Keratinocyte (primary cell): ENCODE results near the gene CHST1.

Experiments
- CTCF ChIP-seq, 3 experiments: IDR thresholded peaks in 1 of 3; conservative IDR thresholded peaks in 1 of 3; optimal IDR thresholded peaks in 1 of 3; 2 replicates in 2 of 3; 3 replicates in 1 of 3; pipeline versions ENCODE3 to v1.5.1; 2011; ENCODE audit warnings: low read length in 3 of 3, mild to moderate bottlenecking in 3 of 3, moderate library complexity in 2 of 3, control low read depth in 1 of 3, inconsistent platforms in 1 of 3; ENCODE audit not compliant: insufficient read depth in 2 of 3; ENCODE audit errors: extremely low read depth in 1 of 3
- EZH2 ChIP-seq: IDR thresholded peaks from one replicate; pipeline ENCODE4 v1.6.1; 2012; ENCODE audit warnings: inconsistent platforms, mild to moderate bottlenecking, low read length, moderate library complexity

- TF ChIP-seq EZH2 (no peak), CTCF (optimal IDR thresholded peaks at IDR 0.05 in 1 of 3, IDR thresholded peaks at IDR 0.05 in 1 of 3, conservative IDR thresholded peaks at IDR 0.05 in 1 of 3; ENCODE audit: extremely low read depth in 1 of 3, insufficient read depth in 2 of 3, low read length in 3 of 3) (no peak)
Observed at GRCh38 chr11:45692808-45693453, 27.5 kb upstream of the CHST1 start.
